NCI-H2196 treated with DMSO at 0.1 percent for 48 hours (cell line): ENCODE measurements around the gene DOCK2.
"Not testable (repeated sequence)": the region's sequence is repeated elsewhere in the genome, so short reads cannot be mapped to it uniquely, and the experiment has no call there.

Source experiments
- DNase-seq: peaks from one replicate; lab custom pipeline; 2025; ENCODE audit not compliant: unreplicated experiment; lab: John Stamatoyannopoulos, UW

DOCK2 gene

GRCh38 chr5:170078931-170079330 lies 441.9 kb downstream of the DOCK2 start:
- DNase-seq: no peak

- DNase-seq: no peak
These were observed 443.1 kb downstream of the DOCK2 start for GRCh38 chr5:170080217-170080616.

GRCh38 chr5:170080786-170081445 lies 443.8 kb downstream of the DOCK2 start:
- DNase-seq: no peak

- DNase-seq: no peak
These were observed 444.5 kb downstream of the DOCK2 start for GRCh38 chr5:170081616-170082015.

- no peak for DNase-seq
These were observed 445.6 kb downstream of the DOCK2 start for GRCh38 chr5:170082701-170083100.

GRCh38 chr5:170087168-170087817 lies 450.2 kb downstream of the DOCK2 start:
- no peak for DNase-seq

- no peak for DNase-seq
These were observed 455.5 kb downstream of the DOCK2 start for GRCh38 chr5:170092455-170093101.

- DNase-seq: not testable (repeated sequence)
These were observed 457.3 kb downstream of the DOCK2 start for GRCh38 chr5:170094329-170094728.

GRCh38 chr5:170095646-170096045 lies 458.6 kb downstream of the DOCK2 start:
- DNase-seq: no peak

GRCh38 chr5:170097934-170098333 lies 460.9 kb downstream of the DOCK2 start:
- no peak for DNase-seq

GRCh38 chr5:170100066-170100943 lies 463.2 kb downstream of the DOCK2 start:
- peak; percentile 7 for DNase-seq

GRCh38 chr5:170103447-170103846 lies 466.4 kb downstream of the DOCK2 start:
- DNase-seq: no peak

- no peak for DNase-seq
These were observed 467.2 kb downstream of the DOCK2 start for GRCh38 chr5:170104299-170104698.

GRCh38 chr5:170104710-170105109 lies 467.6 kb downstream of the DOCK2 start:
- DNase-seq: no peak

GRCh38 chr5:170105642-170106611 lies 468.9 kb downstream of the DOCK2 start, which contains the start of gene FOXI1:
Gene FOXI1 (plus strand): TSS chr5:170105897. CDS start chr5:170105958, 61 bp downstream.
- no peak for DNase-seq

GRCh38 chr5:170107674-170108073 lies 470.6 kb downstream of the DOCK2 start:
- no peak for DNase-seq

- DNase-seq: no peak
These were observed 471.3 kb downstream of the DOCK2 start for GRCh38 chr5:170108266-170108785.

GRCh38 chr5:170109059-170110031 lies 472.3 kb downstream of the DOCK2 start:
- no peak for DNase-seq
